Measurements from ENCODE around the gene HTRA1. TPM values are rescaled to one million over a fixed set of nuclear protein-coding genes. Genes with fewer than 3 reads are reported as not detected.

HTRA1 gene
- total and polyA plus RNA-seq, 10 of the 15 experiments (the other 5 are each of a cell fraction or from before 2014, with no cell fraction given) = 0.13 TPM; not detected in 9

- ChIA-PET SMC1A (ENCODE audit: uncharacterized antibody, unreplicated experiment) (no interaction called here), CTCF (interaction anchor here (1.0 kb wide), 1 partner anchor 20 kb away, joined by 3 read pairs; no protein-coding TSS in a partner anchor), POLR2A (no interaction called here), RAD21 (ENCODE audit: unreplicated experiment) (no interaction called here)
- ATAC-seq (no peak), FAIRE-seq (no peak), DNase-seq (ENCODE audit: low read depth, low spot score) (no peak)
- H3K27me3 ChIP-seq (replicated peaks in 1 of 2; ENCODE audit: control insufficient read depth in 2 of 2, insufficient read depth in 2 of 2, low read length in 1 of 2) = peaks cover 0 to under 1% of the 10 kb centered on the region in 2 experiments; a peak in 3 of 4 replicates
- intact Hi-C loops (cut with micrococcal nuclease; ENCODE audit: unreplicated experiment) = no loop called here
- H3K9ac ChIP-seq (ENCODE audit: control insufficient read depth, insufficient read depth, low read length) = no peak overlapping the region
- BruUV-seq (replicated peaks) = no TSS peak
- H3K9me3 ChIP-seq (replicated peaks; ENCODE audit: control insufficient read depth, insufficient read depth, low read length) = no peaks in the 10 kb centered on the region
- no peak overlapping the region for H2AFZ ChIP-seq (ENCODE audit: control insufficient read depth, low read depth, low read length)
- H3K79me2 ChIP-seq (ENCODE audit: control insufficient read depth, insufficient read depth, low read length) = no peaks in the 10 kb centered on the region
- no peaks in the 10 kb centered on the region for H4K20me1 ChIP-seq (ENCODE audit: control insufficient read depth, insufficient read depth)
- H3K4me1 ChIP-seq (ENCODE audit: control insufficient read depth, insufficient read depth, low read length) = no peaks in the 10 kb centered on the region
- H3K27ac ChIP-seq (ENCODE audit: control insufficient read depth, insufficient read depth) = no peak overlapping the region
- H3K4me3 ChIP-seq = no peak overlapping the region
- no peaks in the 10 kb centered on the region for H3K36me3 ChIP-seq (ENCODE audit: control insufficient read depth in 2 of 2, insufficient read depth in 2 of 2, low read length in 1 of 2)
- WGBS (ENCODE audit: insufficient coverage, insufficient replicate concordance, low lambda C conversion rate, missing lambda C conversion rate) = 35% methylated on average over 5 of the region's 5 CpGs
- H3K4me2 ChIP-seq (ENCODE audit: control insufficient read depth, insufficient read depth) = no peak overlapping the region
- TF ChIP-seq NBN (IDR thresholded peaks at IDR 0.05) (no peak), IRF5 (IDR thresholded peaks at IDR 0.05; ENCODE audit: borderline replicate concordance) (no peak), YY1 (IDR thresholded peaks at IDR 0.05; ENCODE audit: low read depth, low read length) (no peak)
- in situ Hi-C loops (cut with MboI) = no loop called here
Measured at GRCh38 chr10:122531261-122531660, 69.9 kb downstream of the HTRA1 start.

- Histone ChIP-seq H3K4me1 (ENCODE audit: control insufficient read depth, insufficient read depth, low read length) (no peaks in the 10 kb centered on the region), H3K36me3 (ENCODE audit: control insufficient read depth in 2 of 2, insufficient read depth in 2 of 2, low read length in 1 of 2) (no peaks in the 10 kb centered on the region), H2AFZ (ENCODE audit: control insufficient read depth, low read depth, low read length) (no peak overlapping the region), H4K20me1 (ENCODE audit: control insufficient read depth, insufficient read depth) (no peaks in the 10 kb centered on the region), H3K27me3 (replicated peaks in 1 of 2; ENCODE audit: control insufficient read depth in 2 of 2, insufficient read depth in 2 of 2, low read length in 1 of 2) (no peaks in the 10 kb centered on the region; a peak in 1 of 4 replicates), H3K9me3 (replicated peaks; ENCODE audit: control insufficient read depth, insufficient read depth, low read length) (no peaks in the 10 kb centered on the region), H3K27ac (ENCODE audit: control insufficient read depth, insufficient read depth) (no peak overlapping the region), H3K9ac (ENCODE audit: control insufficient read depth, insufficient read depth, low read length) (no peak overlapping the region), H3K4me2 (ENCODE audit: control insufficient read depth, insufficient read depth) (no peak overlapping the region), H3K4me3 (no peak overlapping the region), H3K79me2 (ENCODE audit: control insufficient read depth, insufficient read depth, low read length) (no peaks in the 10 kb centered on the region)
- no peak for DNase-seq (ENCODE audit: low read depth, low spot score)
- SMC1A ChIA-PET (ENCODE audit: uncharacterized antibody, unreplicated experiment) = no interaction called here
- ATAC-seq = no peak
- CTCF ChIA-PET = interaction anchor here (1.0 kb wide), 1 partner anchor 19 kb away, joined by 3 read pairs; no protein-coding TSS in a partner anchor
- no peak for FAIRE-seq
- in situ Hi-C loops (cut with MboI) (no loop called here), intact Hi-C loops (cut with micrococcal nuclease; ENCODE audit: unreplicated experiment) (no loop called here)
- POLR2A ChIA-PET = no interaction called here
- RAD21 ChIA-PET (ENCODE audit: unreplicated experiment) = no interaction called here
- BruUV-seq (replicated peaks) = no TSS peak
- no peak for TF ChIP-seq JUND (IDR thresholded peaks at IDR 0.05; ENCODE audit: low read depth, low read length)
- TF ChIP-seq NFYB (IDR thresholded peaks at IDR 0.05; ENCODE audit: insufficient read depth, low read depth, low read length) = no peak
- TF ChIP-seq TCF12 (IDR thresholded peaks at IDR 0.05; ENCODE audit: low read depth, low read length) = no peak
- TF ChIP-seq ZBTB40 (IDR thresholded peaks at IDR 0.05; ENCODE audit: borderline replicate concordance) = no peak
- no peak for TF ChIP-seq RB1 (IDR thresholded peaks at IDR 0.05; ENCODE audit: borderline replicate concordance)
- TF ChIP-seq PML (IDR thresholded peaks at IDR 0.05; ENCODE audit: low read length) = no peak
- TF ChIP-seq USF2 (IDR thresholded peaks at IDR 0.05; ENCODE audit: borderline replicate concordance, low read depth, low read length) = no peak
- WGBS (ENCODE audit: insufficient coverage, insufficient replicate concordance, low lambda C conversion rate, missing lambda C conversion rate) = 2% methylated on average over 3 of the region's 3 CpGs
Measured at GRCh38 chr10:122531939-122532338, 70.6 kb downstream of the HTRA1 start.

All from GM12878 (cell line).